ENCODE data around the gene NCCRP1. TPM values are rescaled to one million over a fixed set of nuclear protein-coding genes. Genes with fewer than 3 reads are reported as not detected.

Gene NCCRP1
- total RNA-seq, 2 experiments from 2014 or later, result not detected

- ATAC-seq (ENCODE audit: poor library complexity) (no peak), DNase-seq (no peak)
- peaks cover 42% of the 10 kb centered on the region for H3K36me3 ChIP-seq (ENCODE audit: insufficient read depth, low read length)
- intact Hi-C loops (cut with DNase I, micrococcal nuclease), result no loop called here
- H3K4me1 Mint-ChIP-seq (ENCODE audit: low read depth), result no peaks in the 10 kb centered on the region
- H3K36me3 Mint-ChIP-seq (ENCODE audit: low read depth), result peaks cover 25% of the 10 kb centered on the region
- H3K4me1 ChIP-seq (ENCODE audit: insufficient read depth, low read length), result no peaks in the 10 kb centered on the region
- no peak overlapping the region for H3K27ac Mint-ChIP-seq
- no peak for TF ChIP-seq CTCF (IDR thresholded peaks at IDR 0.05)
- ChIA-PET CTCF (no interaction called here), POLR2A (no interaction called here)
- no peaks in the 10 kb centered on the region for H3K27me3 ChIP-seq (ENCODE audit: control insufficient read depth in 1 of 2, insufficient read depth in 2 of 2, low read length in 2 of 2)
- no peaks in the 10 kb centered on the region for H3K9me3 Mint-ChIP-seq
- no peaks in the 10 kb centered on the region for H3K27me3 Mint-ChIP-seq
- peaks cover 0 to 4% of the 10 kb centered on the region in 2 experiments for H3K9me3 ChIP-seq (ENCODE audit: control insufficient read depth in 1 of 2, insufficient read depth in 1 of 2, low read length in 2 of 2)
- H3K4me3 ChIP-seq (ENCODE audit: low read length), result no peak overlapping the region
- no peak overlapping the region for H3K27ac ChIP-seq (ENCODE audit: low read depth in 1 of 2, low read length in 2 of 2)
- no peak overlapping the region for H3K4me3 Mint-ChIP-seq
These were observed 21.2 kb upstream of the NCCRP1 start for GRCh38 chr19:39175564-39175963.

- ATAC-seq (ENCODE audit: poor library complexity), result no peak
- Histone ChIP-seq H3K9me3 (ENCODE audit: control insufficient read depth in 1 of 2, insufficient read depth in 1 of 2, low read length in 2 of 2) (peaks cover 0 to 4% of the 10 kb centered on the region in 2 experiments), H3K4me1 (ENCODE audit: insufficient read depth, low read length) (no peaks in the 10 kb centered on the region), H3K36me3 (ENCODE audit: insufficient read depth, low read length) (peaks cover 31% of the 10 kb centered on the region), H3K4me3 (ENCODE audit: low read length) (no peak overlapping the region), H3K27me3 (ENCODE audit: control insufficient read depth in 1 of 2, insufficient read depth in 2 of 2, low read length in 2 of 2) (no peaks in the 10 kb centered on the region), H3K27ac (ENCODE audit: low read depth in 1 of 2, low read length in 2 of 2) (no peak overlapping the region)
- TF ChIP-seq CTCF (IDR thresholded peaks at IDR 0.05), result no peak
- ChIA-PET POLR2A (no interaction called here), CTCF (interaction anchor here (1.2 kb wide), 1 partner anchor 55 kb away, joined by 4 read pairs; no protein-coding TSS in a partner anchor)
- Mint-ChIP-seq H3K4me1 (ENCODE audit: low read depth) (no peaks in the 10 kb centered on the region), H3K4me3 (no peak overlapping the region), H3K27ac (no peak overlapping the region), H3K36me3 (ENCODE audit: low read depth) (peaks cover 18% of the 10 kb centered on the region), H3K9me3 (no peaks in the 10 kb centered on the region), H3K27me3 (no peaks in the 10 kb centered on the region)
- no peak for DNase-seq
- intact Hi-C loops (cut with DNase I, micrococcal nuclease), result no loop called here
These were observed 19.6 kb upstream of the NCCRP1 start for GRCh38 chr19:39177110-39177699.

- H3K4me3 ChIP-seq (ENCODE audit: low read length), result no peak overlapping the region
- ATAC-seq (ENCODE audit: poor library complexity) (no peak), DNase-seq (no peak)
- H3K9me3 ChIP-seq (ENCODE audit: control insufficient read depth in 1 of 2, insufficient read depth in 1 of 2, low read length in 2 of 2), result peaks cover 0 to 4% of the 10 kb centered on the region in 2 experiments
- H3K27ac ChIP-seq (ENCODE audit: low read depth in 1 of 2, low read length in 2 of 2), result no peak overlapping the region
- H3K27me3 ChIP-seq (ENCODE audit: control insufficient read depth in 1 of 2, insufficient read depth in 2 of 2, low read length in 2 of 2), result no peaks in the 10 kb centered on the region
- Mint-ChIP-seq H3K27me3 (no peaks in the 10 kb centered on the region), H3K36me3 (ENCODE audit: low read depth) (peaks cover 18% of the 10 kb centered on the region), H3K4me3 (no peak overlapping the region), H3K27ac (no peak overlapping the region), H3K4me1 (ENCODE audit: low read depth) (no peaks in the 10 kb centered on the region), H3K9me3 (no peaks in the 10 kb centered on the region)
- no peaks in the 10 kb centered on the region for H3K4me1 ChIP-seq (ENCODE audit: insufficient read depth, low read length)
- TF ChIP-seq CTCF (IDR thresholded peaks at IDR 0.05), result no peak
- CTCF ChIA-PET, result no interaction called here
- POLR2A ChIA-PET, result no interaction called here
- intact Hi-C loops (cut with DNase I, micrococcal nuclease), result no loop called here
- peaks cover 27% of the 10 kb centered on the region for H3K36me3 ChIP-seq (ENCODE audit: insufficient read depth, low read length)
These were observed 19.0 kb upstream of the NCCRP1 start for GRCh38 chr19:39177736-39178135.

Data from CD4-positive, alpha-beta T cell (primary cell).